HG03196 (cell line): ENCODE data around the gene NFIX.

Experiments used
- ATAC-seq: cut with Tn5 transposase; IDR thresholded peaks from one replicate; pipeline ENCODE4 v1.9.1; 2021; ENCODE audit not compliant: unreplicated experiment

The NFIX gene

GRCh38 chr19:13089139-13089856 is 94.0 kb downstream of the NFIX start:
- ATAC-seq = no peak

GRCh38 chr19:13089857-13090507 is 94.7 kb downstream of the NFIX start:
- ATAC-seq = no peak

GRCh38 chr19:13090511-13091231 is 95.4 kb downstream of the NFIX start:
- ATAC-seq = no peak

- ATAC-seq = no peak
Measured at GRCh38 chr19:13091400-13092157, 96.3 kb downstream of the NFIX start.

GRCh38 chr19:13092158-13092543 is 96.9 kb downstream of the NFIX start:
- no peak for ATAC-seq

GRCh38 chr19:13092606-13093235 is 97.4 kb downstream of the NFIX start:
- no peak for ATAC-seq

GRCh38 chr19:13093407-13094105 is 98.3 kb downstream of the NFIX start:
- ATAC-seq = no peak

GRCh38 chr19:13094106-13094504 is 98.8 kb downstream of the NFIX start:
- no peak for ATAC-seq

- ATAC-seq = no peak
Measured at GRCh38 chr19:13094771-13095392, 99.6 kb downstream of the NFIX start.

- ATAC-seq = no peak
Measured at GRCh38 chr19:13095393-13095784, 100.1 kb downstream of the NFIX start.

GRCh38 chr19:13095934-13096927 is 101.0 kb downstream of the NFIX start:
- ATAC-seq = no peak

- ATAC-seq = no peak
Measured at GRCh38 chr19:13097033-13097462, 101.8 kb downstream of the NFIX start.

- ATAC-seq = no peak
Measured at GRCh38 chr19:13097463-13098258, 102.4 kb downstream of the NFIX start.

GRCh38 chr19:13098277-13099072 is 103.2 kb downstream of the NFIX start:
- ATAC-seq = no peak

GRCh38 chr19:13099073-13099999 is 104.1 kb downstream of the NFIX start:
- no peak for ATAC-seq

GRCh38 chr19:13100031-13100588 is 104.8 kb downstream of the NFIX start:
- no peak for ATAC-seq
